ENCODE data around the gene FBXL14.

Gene FBXL14

DNA sequence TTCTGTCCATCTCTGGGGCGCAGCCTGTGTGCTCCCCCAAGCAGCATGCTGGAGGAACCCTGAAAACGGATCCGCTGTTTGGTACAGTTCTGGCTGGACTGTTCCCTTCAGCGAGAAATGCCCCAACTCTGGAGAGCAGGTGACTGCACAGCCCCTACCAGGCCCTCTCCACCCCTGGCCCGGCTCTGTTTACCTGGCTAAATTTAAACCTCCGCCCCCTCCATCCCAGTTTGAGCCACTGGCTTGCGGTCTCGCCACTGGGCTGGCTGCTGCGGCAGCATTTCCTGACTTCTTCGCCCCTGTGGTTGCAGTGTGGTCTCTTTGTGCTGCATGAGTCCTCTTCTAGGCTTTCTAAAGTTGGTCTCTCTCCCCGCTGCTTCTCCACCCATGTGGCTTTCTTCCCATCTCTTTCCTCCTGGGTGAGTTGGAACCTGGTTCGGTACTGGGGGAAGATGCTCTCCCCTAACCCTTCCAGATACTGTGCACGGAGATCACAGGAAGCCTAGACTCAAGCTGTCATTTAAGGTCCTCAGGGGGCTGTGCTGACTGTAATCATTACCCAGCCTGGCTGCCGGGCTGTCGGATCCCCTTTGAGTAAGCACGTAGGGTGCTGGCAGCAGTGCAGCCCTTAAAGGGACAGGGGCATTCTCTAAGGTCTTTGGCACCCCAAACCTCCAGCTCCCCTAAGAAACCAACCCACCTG, 60.6 kb downstream of the FBXL14 start:
- DNase-seq (ENCODE audit: low spot score) = no peak

DNA sequence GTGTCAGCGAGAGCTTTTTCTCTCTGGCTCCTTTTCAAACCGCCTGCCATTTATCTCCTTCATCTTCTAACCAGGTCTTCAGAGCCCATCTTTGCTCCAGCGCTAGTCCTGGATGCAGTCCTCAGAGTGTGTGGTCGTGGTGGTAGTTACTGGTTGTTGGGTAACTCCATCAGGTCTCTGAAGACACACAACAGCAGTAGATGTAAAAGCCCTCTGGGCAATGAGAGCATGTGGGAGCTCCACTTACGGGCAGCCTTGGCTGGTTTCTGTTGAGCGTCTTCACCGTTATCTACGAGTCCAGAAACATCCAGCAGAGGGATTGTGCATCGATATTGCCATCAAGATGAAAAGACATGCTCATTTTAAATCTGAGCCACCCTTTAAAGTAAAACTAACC, 61.2 kb downstream of the FBXL14 start:
- DNase-seq (ENCODE audit: low spot score) = no peak

DNA sequence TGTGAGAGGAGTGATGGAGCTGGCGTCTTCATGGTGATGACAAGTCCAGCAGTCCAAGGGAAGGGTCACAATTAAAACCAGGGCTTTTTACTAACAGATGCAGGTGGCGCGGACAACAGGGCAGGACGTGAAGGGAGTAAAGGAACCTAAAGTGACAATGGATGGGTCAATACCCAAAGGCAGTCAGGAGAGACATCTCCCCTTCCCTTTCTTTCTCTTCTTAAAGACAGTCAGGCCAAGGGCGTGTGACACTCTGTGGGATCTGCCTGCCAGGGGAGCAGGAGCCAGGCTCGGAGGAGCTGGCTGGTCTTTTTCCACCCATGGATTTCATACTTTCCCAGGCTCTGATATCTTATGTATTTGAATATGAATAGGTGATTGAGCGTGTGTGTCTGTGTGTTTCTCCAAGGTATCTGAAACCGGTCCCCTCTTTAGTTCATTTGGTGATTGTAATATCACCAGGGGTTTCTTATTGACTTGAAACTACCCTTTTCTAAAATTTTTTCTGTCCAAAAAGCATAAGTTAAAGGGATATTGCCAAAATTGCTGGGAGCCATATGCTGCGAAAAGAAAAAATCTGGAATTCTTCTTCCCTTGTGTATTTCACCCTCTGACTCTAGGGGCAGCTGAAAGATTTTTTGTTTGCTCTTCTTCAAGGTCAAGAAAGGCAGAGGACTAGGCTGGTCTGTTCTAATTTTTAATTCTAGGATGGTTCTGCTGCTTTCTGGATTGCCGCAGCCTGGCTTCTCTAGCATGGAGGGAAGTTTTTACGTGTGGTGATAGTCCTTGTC, 61.8 kb downstream of the FBXL14 start:
- DNase-seq (ENCODE audit: low spot score) = no peak

DNA sequence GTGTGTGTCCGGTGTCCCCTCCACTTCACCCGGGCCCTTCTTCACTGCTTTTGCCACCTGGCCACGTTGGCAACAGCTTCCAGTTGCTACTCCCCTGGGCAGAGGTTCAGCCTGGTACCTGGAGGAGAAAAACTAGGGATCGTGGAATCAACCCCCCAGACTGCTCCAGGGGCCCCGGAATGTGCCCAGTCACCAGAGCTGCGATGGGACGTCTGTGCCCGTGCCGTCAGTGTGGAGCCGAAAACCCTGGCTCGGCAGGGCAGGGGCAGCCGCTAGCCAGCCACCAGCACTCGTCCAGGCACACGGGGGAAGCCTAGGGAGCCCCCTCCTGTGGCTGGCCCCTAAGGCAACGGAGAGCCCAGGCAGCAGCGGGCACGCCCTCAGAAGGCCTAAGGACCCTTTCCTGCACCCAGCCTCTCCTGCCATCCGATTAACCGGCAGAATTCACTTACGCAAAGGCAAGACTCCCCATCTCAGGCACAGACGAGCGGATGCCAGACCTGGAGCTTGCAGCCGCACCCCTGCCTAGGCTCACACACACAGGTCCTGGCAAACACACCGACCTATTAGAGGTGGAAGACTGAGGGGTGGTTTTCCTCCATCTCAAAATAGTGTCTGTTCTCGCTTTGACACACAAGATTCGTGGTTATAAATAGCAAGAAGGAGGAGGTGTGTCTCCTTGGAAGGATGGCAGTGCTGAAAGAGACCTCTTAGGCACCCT, 62.6 kb downstream of the FBXL14 start:
- DNase-seq (ENCODE audit: low spot score) = no peak

DNA sequence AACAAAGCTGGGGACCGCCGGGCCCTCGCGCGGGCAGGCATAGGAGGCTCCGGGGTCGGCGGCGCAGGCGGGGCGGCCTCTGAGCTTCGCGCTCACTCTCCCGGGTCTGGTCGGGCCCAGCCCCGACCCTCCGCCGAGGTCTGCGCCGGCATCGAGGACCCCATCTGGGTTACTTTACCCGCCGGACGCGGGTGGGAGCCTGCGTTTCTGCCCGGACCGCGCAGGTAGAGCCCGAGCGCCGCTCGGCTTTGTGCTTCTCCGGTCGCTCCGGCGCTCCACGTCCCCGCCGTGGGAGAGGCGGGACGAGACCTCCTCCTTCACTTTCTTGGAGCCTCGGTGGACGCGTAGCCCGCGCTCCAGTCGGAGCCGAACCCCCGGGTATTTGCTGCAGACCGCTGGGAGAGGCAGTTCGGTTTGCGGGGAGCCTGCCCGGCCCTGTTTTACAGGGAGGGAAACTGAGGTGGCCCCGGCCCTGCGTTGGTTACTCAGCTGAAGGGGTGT, 63.2 kb downstream of the FBXL14 start:
- DNase-seq (ENCODE audit: low spot score) = no peak

DNA sequence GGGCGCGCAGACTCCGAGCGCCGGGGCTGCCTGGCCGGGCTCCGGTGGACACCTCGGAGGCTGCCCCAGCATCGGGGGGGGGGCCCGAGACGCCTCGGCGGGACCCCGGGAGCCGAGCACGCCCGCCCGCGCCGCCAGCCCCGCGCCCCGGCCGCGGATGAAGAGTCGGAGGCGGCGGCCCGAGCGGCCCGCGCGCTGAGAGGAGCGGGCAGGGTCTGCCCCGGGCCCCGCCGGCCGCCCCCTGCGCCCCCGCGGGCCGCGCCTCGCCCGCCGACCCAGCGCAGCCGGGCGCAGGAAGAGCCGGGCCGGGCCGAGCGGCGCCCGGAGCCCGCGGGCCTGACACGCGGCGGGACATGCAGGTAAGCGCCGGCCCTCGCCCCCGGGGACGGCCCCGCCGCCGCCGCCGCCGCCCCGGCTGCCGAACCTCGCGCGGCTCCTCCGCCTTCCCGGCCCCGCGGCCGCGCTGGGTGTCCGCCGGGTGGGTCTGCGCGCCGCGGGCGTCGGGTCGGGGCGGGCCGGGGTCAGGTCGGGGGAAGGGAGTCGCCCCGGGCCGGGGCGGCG, 63.7 kb downstream of the FBXL14 start:
- DNase-seq (ENCODE audit: low spot score) = no peak

DNA sequence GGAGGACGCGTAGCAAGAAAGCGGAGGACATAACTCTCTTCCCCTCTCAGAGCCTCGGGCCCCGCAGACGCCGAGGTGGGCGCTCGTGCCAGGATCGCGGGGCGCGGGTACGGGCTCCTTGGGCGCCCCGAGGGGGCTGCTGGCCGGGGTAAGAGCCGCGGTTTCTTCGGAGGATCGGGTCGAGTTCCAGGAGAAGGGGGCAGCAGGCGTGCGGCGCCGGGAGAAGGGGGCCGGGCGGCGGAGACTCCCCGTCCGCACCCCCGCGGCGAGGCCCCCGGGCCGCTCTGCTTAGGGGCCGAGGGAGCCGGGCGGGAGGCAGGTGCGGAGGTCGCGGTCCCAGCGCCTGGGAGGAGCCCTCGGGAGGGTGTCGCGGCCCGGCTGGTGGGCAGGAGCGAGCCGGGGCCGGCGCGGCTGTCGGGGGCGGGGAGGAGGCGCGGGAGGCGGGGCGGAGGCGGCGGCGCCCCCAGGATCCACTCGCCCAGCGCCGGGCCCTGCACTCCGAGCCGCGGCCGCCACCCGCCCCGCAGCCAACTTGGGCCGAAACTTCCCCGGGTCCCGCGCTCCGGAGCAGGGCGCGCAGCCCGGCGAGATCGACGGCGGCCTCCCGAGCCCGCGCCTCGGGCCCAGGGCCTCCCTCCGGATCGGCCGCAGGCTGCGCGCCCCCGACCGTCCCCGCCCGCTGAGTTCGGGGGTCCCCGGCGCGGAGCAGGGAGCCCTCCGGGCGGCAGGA, 64.4 kb downstream of the FBXL14 start:
- no peak for DNase-seq (ENCODE audit: low spot score)

DNA sequence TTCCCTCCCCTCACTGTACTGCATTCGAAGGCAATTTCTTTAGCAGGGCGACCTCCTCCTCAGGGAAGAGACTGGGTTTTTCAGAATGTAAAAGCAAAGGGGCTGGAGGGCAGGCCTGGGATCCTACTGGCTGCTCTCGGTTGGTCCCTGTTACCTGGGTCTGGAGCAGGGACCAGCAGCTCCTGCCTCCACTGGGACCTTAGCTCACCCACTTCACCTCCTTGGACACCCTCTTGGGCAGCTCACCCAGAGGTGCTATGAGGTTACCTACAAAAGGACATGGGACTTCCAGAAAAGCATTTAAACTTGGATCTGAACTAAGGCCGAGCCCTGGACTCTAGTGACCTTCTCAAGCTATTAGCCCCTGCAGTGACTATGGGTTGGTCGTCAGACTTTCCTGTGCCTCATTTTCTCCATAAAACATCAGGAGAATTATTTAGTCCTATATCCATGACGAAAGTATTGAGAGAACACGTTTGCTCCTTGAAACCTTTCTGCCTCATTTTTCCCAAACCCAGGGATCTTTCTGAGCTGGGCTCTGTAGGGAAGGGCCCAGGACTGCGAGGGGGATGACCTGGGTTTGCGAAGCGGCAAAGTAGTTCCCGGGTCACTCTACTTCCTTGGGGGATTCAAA, 65.0 kb downstream of the FBXL14 start:
- no peak for DNase-seq (ENCODE audit: low spot score)

DNA sequence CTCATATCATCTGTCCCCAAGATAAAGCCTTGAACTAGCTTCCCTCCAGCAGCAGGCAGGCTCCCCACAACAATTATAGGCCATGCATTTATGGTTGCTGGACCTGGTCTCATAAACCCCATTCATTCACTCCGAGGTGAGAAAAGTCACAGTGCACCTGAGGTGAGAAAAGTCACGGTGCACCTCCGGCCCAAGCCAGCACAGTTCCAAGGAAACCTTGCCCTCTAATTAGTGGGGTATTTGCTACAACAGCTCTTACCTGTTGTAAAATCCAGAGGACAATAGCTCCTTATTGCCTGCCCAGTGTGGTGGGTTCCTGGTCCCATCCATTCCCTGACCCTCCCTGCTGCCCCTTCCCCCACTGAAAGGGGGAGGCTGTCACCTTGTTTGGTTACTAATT, 65.6 kb downstream of the FBXL14 start:
- no peak for DNase-seq (ENCODE audit: low spot score)

DNA sequence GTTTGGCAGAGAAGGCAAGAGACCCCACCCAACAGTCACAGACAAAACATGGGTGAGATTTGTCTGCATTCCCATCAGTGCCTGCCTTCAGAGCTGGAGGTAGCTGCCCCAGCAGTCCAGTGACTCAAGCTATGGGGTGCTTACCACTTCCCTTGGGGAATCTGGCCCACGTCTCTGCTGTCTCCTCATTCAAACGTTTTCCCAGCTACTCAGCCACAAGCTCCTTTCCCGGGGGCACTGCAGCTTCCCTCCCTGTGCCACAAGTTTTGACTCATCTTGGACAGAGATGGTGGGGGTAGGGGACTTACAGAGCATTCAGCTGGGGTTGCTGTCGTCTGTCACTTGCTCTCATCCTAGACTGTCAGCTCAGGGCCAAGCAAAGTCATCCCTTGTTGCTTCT, 66.6 kb downstream of the FBXL14 start:
- DNase-seq (ENCODE audit: low spot score) = no peak

DNA sequence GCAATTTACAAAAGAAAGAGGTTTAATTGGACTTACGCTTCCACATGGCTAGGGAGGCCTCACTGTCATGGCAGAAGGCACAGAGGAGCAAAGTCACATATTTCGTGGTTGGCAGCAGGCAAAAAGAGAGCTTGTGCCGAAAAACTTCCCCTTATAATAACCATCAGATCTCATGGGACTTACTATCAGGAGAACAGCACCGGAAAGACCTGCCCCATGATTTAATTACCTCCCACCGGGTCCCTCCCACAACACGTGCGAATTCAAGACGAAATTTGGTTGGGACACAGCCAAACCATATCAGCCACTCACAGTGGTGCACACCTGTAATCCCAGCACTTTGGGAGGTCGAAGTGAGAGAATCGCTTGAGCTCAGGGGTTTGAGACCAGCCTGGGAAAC, 68.5 kb downstream of the FBXL14 start:
- DNase-seq (ENCODE audit: low spot score) = no peak

DNA sequence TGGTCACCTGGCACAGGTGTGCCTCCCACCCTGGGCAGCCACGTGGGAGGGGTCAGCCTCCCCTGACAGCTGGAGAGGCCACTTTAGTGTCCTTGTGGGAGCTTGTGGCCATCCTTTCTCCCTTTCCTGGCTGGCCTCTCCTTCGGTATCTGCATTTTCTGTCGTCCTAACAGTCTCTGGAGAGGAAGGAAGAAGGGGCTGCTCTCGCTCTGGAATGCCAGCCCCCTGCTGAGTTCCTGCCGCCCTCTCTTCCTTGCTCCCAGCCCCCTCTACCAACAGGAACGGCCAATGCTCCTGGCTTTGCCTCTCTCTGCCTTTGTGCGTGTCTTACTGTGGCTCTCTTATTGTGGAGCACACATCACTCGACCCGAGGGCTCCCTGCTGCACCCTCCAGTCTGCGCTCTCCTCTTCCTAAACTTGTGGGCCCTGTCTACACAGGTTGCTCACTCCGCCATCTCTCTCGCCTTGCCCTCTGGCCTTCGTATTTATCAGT, 70.8 kb downstream of the FBXL14 start:
- no peak for DNase-seq (ENCODE audit: low spot score)

DNA sequence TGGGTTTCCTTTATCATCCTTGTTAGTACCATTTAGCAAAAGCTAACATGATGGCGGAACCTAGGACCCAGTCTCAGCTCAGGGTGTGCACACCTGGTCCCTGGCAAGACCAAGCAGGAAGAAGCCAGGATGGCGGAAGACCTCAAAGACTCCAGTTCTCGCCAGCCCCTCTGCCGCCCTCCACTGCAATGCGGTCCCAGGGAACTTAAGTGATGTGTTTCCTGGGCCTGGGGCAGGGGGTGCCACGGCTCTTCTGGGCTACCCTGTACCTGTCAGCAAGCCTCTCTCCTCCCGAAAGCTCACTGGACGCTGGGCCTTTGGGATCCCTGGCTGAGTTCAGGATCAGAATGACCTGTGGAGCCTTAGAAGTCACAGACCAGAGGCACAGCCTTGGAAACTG, 71.3 kb downstream of the FBXL14 start:
- DNase-seq (ENCODE audit: low spot score) = no peak

DNA sequence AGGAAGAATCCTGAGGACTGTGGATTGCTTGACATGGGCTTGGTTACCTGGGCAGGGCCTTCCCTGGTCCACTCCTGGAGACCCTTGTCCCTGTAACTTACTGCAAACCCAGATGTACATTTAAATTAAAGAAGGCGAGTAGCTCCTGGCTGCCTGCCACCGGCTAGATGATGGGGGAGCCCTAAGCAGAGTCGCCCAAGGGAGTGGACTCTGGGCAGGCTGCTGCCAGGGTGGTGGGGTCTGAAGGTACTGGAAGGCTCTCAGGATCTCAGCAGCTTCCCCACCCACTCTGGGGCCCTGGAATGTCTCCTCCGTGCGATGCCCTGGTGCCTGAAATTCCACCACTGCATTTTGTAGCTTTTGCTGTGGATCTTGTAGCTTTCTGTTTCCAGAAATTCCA, 74.7 kb downstream of the FBXL14 start:
- DNase-seq (ENCODE audit: low spot score) = no peak

DNA sequence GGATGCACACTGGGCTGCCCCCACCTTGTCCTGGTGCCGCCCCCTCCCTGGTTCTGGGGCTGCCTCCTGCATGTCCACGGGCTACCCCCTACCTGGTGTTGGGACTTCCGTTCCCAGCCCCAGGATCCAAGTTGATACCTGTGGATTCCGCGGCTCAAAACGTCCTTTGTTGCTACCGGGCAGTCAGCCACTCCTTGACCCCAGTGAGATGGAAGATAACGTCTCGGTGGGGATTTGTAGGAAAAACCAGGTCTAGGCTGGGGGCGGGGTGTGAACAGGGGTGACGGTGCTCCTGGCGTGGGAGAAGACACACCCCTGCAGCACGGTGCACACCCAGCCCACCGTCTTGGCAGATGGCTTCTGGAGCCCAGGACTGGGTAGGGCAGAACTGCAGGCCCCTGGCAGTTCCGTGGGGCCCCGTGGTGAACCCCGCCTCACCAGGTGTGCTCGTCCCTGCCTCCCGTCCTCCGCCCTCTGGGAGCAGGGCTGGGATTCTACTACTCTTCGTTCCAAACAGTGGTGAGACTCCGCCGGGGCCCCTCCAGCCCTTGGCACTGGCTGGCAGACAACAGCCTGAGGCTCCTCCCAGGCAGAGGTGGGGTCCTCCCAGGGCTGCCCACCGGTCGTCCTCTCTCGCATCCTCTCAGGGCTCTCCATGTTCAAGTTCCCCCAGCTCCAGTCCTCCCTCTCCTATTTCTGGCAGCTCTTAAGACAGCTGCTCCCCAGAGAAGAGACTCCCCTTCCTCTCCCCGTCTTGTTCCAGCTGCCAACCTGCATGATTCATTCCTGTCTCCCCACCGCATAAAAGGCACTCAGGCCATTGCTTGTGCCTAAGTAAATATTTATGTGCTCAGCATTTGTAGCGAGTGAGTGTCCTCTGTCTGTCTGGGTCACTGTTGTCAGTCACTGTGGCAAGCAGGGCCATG, 75.5 kb downstream of the FBXL14 start:
- no peak for DNase-seq (ENCODE audit: low spot score)

DNA sequence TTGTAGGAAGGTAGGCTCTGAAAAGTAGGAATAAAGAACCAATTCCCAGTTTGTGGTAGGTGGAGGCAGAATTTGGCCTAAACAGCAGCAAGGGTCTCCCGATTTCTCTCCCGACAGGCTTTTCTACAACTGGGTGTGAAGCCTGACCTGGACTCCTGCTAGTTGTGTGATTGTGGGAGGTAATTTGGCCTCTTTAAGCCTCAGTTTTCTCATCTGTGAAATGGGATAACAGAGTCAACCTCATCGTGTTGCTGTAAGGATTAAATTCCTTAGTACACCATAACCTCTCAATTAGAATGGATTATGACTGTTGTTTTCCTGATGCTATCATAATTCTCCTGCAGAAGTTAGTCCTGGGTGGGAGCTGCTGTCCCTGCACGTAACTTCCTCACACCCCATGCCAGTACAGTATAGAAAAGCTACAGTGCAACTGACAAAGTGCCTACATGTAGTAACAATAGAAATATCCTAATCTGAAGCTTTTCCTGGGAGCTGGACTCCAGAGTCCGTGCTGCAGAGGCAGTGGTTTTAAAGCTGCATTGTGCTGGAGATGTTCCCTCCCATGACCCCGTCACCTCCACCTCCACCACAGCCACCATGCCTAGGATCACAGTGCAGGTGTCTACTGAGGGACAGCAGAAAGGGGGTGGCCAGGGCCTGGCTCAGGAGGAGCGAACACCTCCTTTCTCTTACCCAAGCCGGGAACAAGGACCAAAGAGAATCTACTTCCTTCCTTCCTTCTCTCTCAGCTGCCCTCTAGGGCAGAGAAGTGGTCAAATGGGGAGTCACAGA, 76.5 kb downstream of the FBXL14 start:
- DNase-seq (ENCODE audit: low spot score) = no peak

DNA sequence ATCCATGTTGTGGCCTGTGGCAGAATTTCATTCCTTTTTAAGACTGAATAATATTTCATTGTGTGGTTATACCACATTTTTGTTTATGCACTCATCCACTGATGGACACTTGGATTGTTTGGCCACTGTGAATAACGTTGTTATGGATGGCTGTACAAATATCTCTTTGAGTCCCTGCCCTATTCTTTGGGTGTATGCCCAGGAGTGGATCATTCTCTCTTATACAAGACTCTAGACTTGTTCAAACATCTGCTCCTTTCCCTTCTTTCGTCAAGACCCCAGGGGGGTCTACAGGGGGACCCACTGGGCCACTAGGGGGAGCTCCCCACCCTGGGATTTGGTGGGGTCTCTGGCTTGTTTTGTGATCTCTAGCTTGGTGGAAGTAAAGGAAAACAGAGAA, 77.4 kb downstream of the FBXL14 start:
- no peak for DNase-seq (ENCODE audit: low spot score)

Measured in HuH-7 (cell line).